Effector memory CD8-positive, alpha-beta T cell (primary cell): ENCODE measurements around the gene SLC43A3.

Experiments used
- ATAC-seq: fragments of 150-1000 bp; cut with Tn5 transposase; replicated peaks from 2 replicates; pipeline ENCODE4 v1.10.0; 2021; ENCODE audit warnings: mild to moderate bottlenecking, moderate library complexity
- DNase-seq, 3 experiments: peaks; one replicate each; pipeline ENCODE4 v3.0.0; 2021
- H3K27ac Mint-ChIP-seq, 2 donors: one replicate each; pipeline ENCODE4 v1.8.0; 2022; ENCODE audit warnings: mild to moderate bottlenecking in 2 of 2, mixed read lengths in 2 of 2, moderate library complexity in 2 of 2
- H3K27me3 Mint-ChIP-seq, 2 donors: one replicate each; pipeline ENCODE4 v1.8.0; 2022; ENCODE audit warnings: mixed read lengths in 2 of 2
- H3K36me3 Mint-ChIP-seq: one replicate; pipeline ENCODE4 v1.8.0; 2022; ENCODE audit warnings: mild to moderate bottlenecking, moderate library complexity, mixed read lengths; ENCODE audit not compliant: insufficient read depth
- H3K4me1 Mint-ChIP-seq, 2 donors: one replicate each; pipeline ENCODE4 v1.8.0; 2022; ENCODE audit warnings: low read depth in 2 of 2, mixed read lengths in 2 of 2
- H3K4me3 Mint-ChIP-seq, 2 donors: one replicate each; pipeline ENCODE4 v1.8.0; 2022; ENCODE audit warnings: mild to moderate bottlenecking in 2 of 2, mixed read lengths in 2 of 2, moderate library complexity in 2 of 2
- H3K9me3 Mint-ChIP-seq, 2 donors: one replicate each; pipeline ENCODE4 v1.8.0; 2022; ENCODE audit warnings: mixed read lengths in 2 of 2

Gene SLC43A3

GRCh38 chr11:57464539-57465181 lies 37.7 kb upstream of the SLC43A3 start:
- Mint-ChIP-seq H3K27me3 (peaks cover 20 to 36% of the 10 kb centered on the region in 2 donors), H3K4me3 (no peak overlapping the region), H3K9me3 (no peaks in the 10 kb centered on the region), H3K27ac (no peak overlapping the region), H3K36me3 (peaks cover 9% of the 10 kb centered on the region), H3K4me1 (peaks cover 12 to 20% of the 10 kb centered on the region in 2 donors)
- DNase-seq = no peak
- no peak for ATAC-seq

- Mint-ChIP-seq H3K27ac (no peak overlapping the region), H3K9me3 (no peaks in the 10 kb centered on the region)
Measured at GRCh38 chr11:57463671-57464538, 37.0 kb upstream of the SLC43A3 start.

GRCh38 chr11:57462597-57462996 lies 35.7 kb upstream of the SLC43A3 start:
- H3K4me1 Mint-ChIP-seq = peaks cover 25 to 29% of the 10 kb centered on the region in 2 donors
- ATAC-seq = no peak
- no peak for DNase-seq
- H3K9me3 Mint-ChIP-seq = no peaks in the 10 kb centered on the region
- H3K27ac Mint-ChIP-seq = no peak overlapping the region
- peaks cover 21 to 40% of the 10 kb centered on the region in 2 donors for H3K27me3 Mint-ChIP-seq
- H3K4me3 Mint-ChIP-seq = peak overlapping the region; percentile 26 to 28
- peaks cover 13% of the 10 kb centered on the region for H3K36me3 Mint-ChIP-seq

More at GRCh38 chr11:57463671-57464538, 37.0 kb upstream of the SLC43A3 start:
- ATAC-seq (no peak), DNase-seq (no peak)
- Mint-ChIP-seq H3K27me3 (peaks cover 26 to 40% of the 10 kb centered on the region in 2 donors), H3K36me3 (peaks cover 13% of the 10 kb centered on the region), H3K4me1 (peaks cover 18 to 24% of the 10 kb centered on the region in 2 donors), H3K4me3 (no peak overlapping the region)

- peaks cover 27 to 46% of the 10 kb centered on the region in 2 donors for H3K27me3 Mint-ChIP-seq
- no peak for ATAC-seq
- peaks cover 13% of the 10 kb centered on the region for H3K36me3 Mint-ChIP-seq
- H3K9me3 Mint-ChIP-seq = no peaks in the 10 kb centered on the region
- peak overlapping the region; percentile 28 to 57 for H3K4me3 Mint-ChIP-seq
- peaks cover 29 to 30% of the 10 kb centered on the region in 2 donors for H3K4me1 Mint-ChIP-seq
- H3K27ac Mint-ChIP-seq = no peak overlapping the region
- no peak for DNase-seq
Measured at GRCh38 chr11:57461841-57462489, 35.0 kb upstream of the SLC43A3 start.

- Mint-ChIP-seq H3K9me3 (no peaks in the 10 kb centered on the region), H3K4me1 (peaks cover 29 to 31% of the 10 kb centered on the region in 2 donors), H3K27me3 (peaks cover 30 to 51% of the 10 kb centered on the region in 2 donors), H3K27ac (no peak overlapping the region), H3K36me3 (peaks cover 13% of the 10 kb centered on the region), H3K4me3 (peak overlapping the region; percentile 28 to 57)
- ATAC-seq = no peak
- DNase-seq = no peak
Measured at GRCh38 chr11:57460758-57461749, 34.1 kb upstream of the SLC43A3 start.

- H3K4me3 Mint-ChIP-seq = peak within 1 kb of the TSS; percentile 86 to 91
- peak within 1 kb of the TSS in 1 of 2 donors; percentile 12 for H3K27ac Mint-ChIP-seq
- DNase-seq = no peak
- H3K36me3 Mint-ChIP-seq = peaks cover 13% of the 10 kb centered on the region
- H3K9me3 Mint-ChIP-seq = no peaks in the 10 kb centered on the region
- peak; percentile 57 for ATAC-seq
- H3K4me1 Mint-ChIP-seq = peaks cover 29 to 31% of the 10 kb centered on the region in 2 donors
- H3K27me3 Mint-ChIP-seq = peaks cover 30 to 51% of the 10 kb centered on the region in 2 donors
Measured at GRCh38 chr11:57460022-57460757, 33.3 kb upstream of the SLC43A3 start, which contains the start of gene RTN4RL2. Gene RTN4RL2 (plus strand): TSS chr11:57460528. CDS start chr11:57460866, 338 bp downstream.

GRCh38 chr11:57459164-57460021 lies 32.5 kb upstream of the SLC43A3 start:
- DNase-seq = peak in 1 of 3 experiments; percentile 28
- H3K36me3 Mint-ChIP-seq = peaks cover 13% of the 10 kb centered on the region
- no peaks in the 10 kb centered on the region for H3K9me3 Mint-ChIP-seq
- peak overlapping the region in 1 of 2 donors; percentile 12 for H3K27ac Mint-ChIP-seq
- peaks cover 29 to 31% of the 10 kb centered on the region in 2 donors for H3K4me1 Mint-ChIP-seq
- peak overlapping the region; percentile 86 to 91 for H3K4me3 Mint-ChIP-seq
- H3K27me3 Mint-ChIP-seq = peaks cover 30 to 51% of the 10 kb centered on the region in 2 donors
- ATAC-seq = peak; percentile 24

- H3K27me3 Mint-ChIP-seq = peaks cover 30 to 52% of the 10 kb centered on the region in 2 donors
- ATAC-seq = peak; percentile 28
- DNase-seq = peak; percentile 38 to 50 (median 44)
- peak overlapping the region; percentile 86 to 91 for H3K4me3 Mint-ChIP-seq
- H3K4me1 Mint-ChIP-seq = peaks cover 29 to 31% of the 10 kb centered on the region in 2 donors
- H3K36me3 Mint-ChIP-seq = peaks cover 15% of the 10 kb centered on the region
- no peak overlapping the region for H3K27ac Mint-ChIP-seq
- H3K9me3 Mint-ChIP-seq = no peaks in the 10 kb centered on the region
Measured at GRCh38 chr11:57458410-57459163, 31.7 kb upstream of the SLC43A3 start.

- peaks cover 30 to 57% of the 10 kb centered on the region in 2 donors for H3K27me3 Mint-ChIP-seq
Measured at GRCh38 chr11:57458060-57458409, 31.1 kb upstream of the SLC43A3 start.

GRCh38 chr11:57457643-57458023 lies 30.7 kb upstream of the SLC43A3 start:
- Mint-ChIP-seq H3K9me3 (no peaks in the 10 kb centered on the region), H3K36me3 (peaks cover 13% of the 10 kb centered on the region), H3K27ac (no peak overlapping the region), H3K4me1 (peaks cover 23 to 24% of the 10 kb centered on the region in 2 donors), H3K27me3 (peaks cover 30 to 60% of the 10 kb centered on the region in 2 donors), H3K4me3 (peak overlapping the region; percentile 57 to 86)
- no peak for DNase-seq
- ATAC-seq = peak; percentile 24

More at GRCh38 chr11:57458060-57458409, 31.1 kb upstream of the SLC43A3 start:
- Mint-ChIP-seq H3K4me1 (peaks cover 27 to 28% of the 10 kb centered on the region in 2 donors), H3K27ac (no peak overlapping the region), H3K4me3 (peak overlapping the region; percentile 57 to 86), H3K9me3 (no peaks in the 10 kb centered on the region), H3K36me3 (peaks cover 15% of the 10 kb centered on the region)
- DNase-seq (no peak), ATAC-seq (no peak)
